Astrocyte (in vitro differentiated cells and primary cell): ENCODE results near the gene ABHD11. TPM values are rescaled to one million over a fixed set of nuclear protein-coding genes. Genes with fewer than 3 reads are reported as not detected.

Experiments used
- DNase-seq: peaks from one replicate; pipeline ENCODE4 v3.0.0-alpha.2; 2010; ENCODE audit warnings: low read depth
- FAIRE-seq: peaks from 2 replicates; lab custom pipeline; 2011; peaks lifted over from hg19 to GRCh38; lab: Jason Lieb, UNC
- H2AFZ ChIP-seq: 2 replicates; pipeline ENCODE4 v1.6.0; 2012; ENCODE audit warnings: low read depth, low read length, inconsistent platforms
- H3K27ac ChIP-seq: 2 replicates; pipeline ENCODE4 v1.5.1; 2011; ENCODE audit warnings: low read depth, low read length, inconsistent platforms
- H3K27me3 ChIP-seq: 2 replicates; pipeline ENCODE4 v1.6.0; 2011; ENCODE audit warnings: low read length, inconsistent platforms; ENCODE audit not compliant: insufficient read depth
- H3K36me3 ChIP-seq: 2 replicates; pipeline ENCODE4 v1.5.1; 2011; ENCODE audit warnings: low read length, inconsistent platforms; ENCODE audit not compliant: insufficient read depth
- H3K4me1 ChIP-seq: 2 replicates; pipeline ENCODE4 v1.5.1; 2011; ENCODE audit warnings: low read length, inconsistent platforms; ENCODE audit not compliant: insufficient read depth
- H3K4me2 ChIP-seq: 2 replicates; pipeline ENCODE4 v1.6.0; 2012; ENCODE audit warnings: low read length, inconsistent platforms
- H3K4me3 ChIP-seq: 2 replicates; pipeline ENCODE4 v1.5.1; 2011; ENCODE audit warnings: low read depth, mild to moderate bottlenecking, low read length, inconsistent platforms; ENCODE audit not compliant: insufficient read depth
- H3K79me2 ChIP-seq: 2 replicates; pipeline ENCODE4 v1.6.0; 2012; ENCODE audit warnings: mild to moderate bottlenecking, low read length, inconsistent platforms; ENCODE audit not compliant: insufficient read depth
- H3K9ac ChIP-seq: 2 replicates; pipeline ENCODE4 v1.6.0; 2012; ENCODE audit warnings: mild to moderate bottlenecking, low read length, inconsistent platforms
- H3K9me3 ChIP-seq: 2 replicates; pipeline ENCODE4 v1.5.1; 2012; ENCODE audit warnings: low read depth, mild to moderate bottlenecking, low read length, inconsistent platforms; ENCODE audit not compliant: insufficient read depth
- H4K20me1 ChIP-seq: 2 replicates; pipeline ENCODE4 v1.6.0; 2012; ENCODE audit warnings: low read length, inconsistent platforms; ENCODE audit not compliant: insufficient read depth
- H3K27ac Mint-ChIP-seq: one replicate; pipeline ENCODE4 v1.8.0; 2021; ENCODE audit warnings: mild to moderate bottlenecking, mixed read lengths; ENCODE audit not compliant: unreplicated experiment
- H3K27me3 Mint-ChIP-seq: one replicate; pipeline ENCODE4 v1.8.0; 2021; ENCODE audit warnings: low read depth, mixed read lengths; ENCODE audit not compliant: unreplicated experiment
- H3K36me3 Mint-ChIP-seq: one replicate; pipeline ENCODE4 v1.8.0; 2021; ENCODE audit warnings: low read depth, mixed read lengths; ENCODE audit not compliant: unreplicated experiment
- H3K4me1 Mint-ChIP-seq: one replicate; pipeline ENCODE4 v1.8.0; 2021; ENCODE audit warnings: low read depth, mixed read lengths; ENCODE audit not compliant: unreplicated experiment
- H3K4me3 Mint-ChIP-seq: one replicate; pipeline ENCODE4 v1.8.0; 2021; ENCODE audit warnings: mild to moderate bottlenecking, moderate library complexity, mixed read lengths; ENCODE audit not compliant: unreplicated experiment
- H3K9me3 Mint-ChIP-seq: one replicate; pipeline ENCODE4 v1.8.0; 2021; ENCODE audit warnings: mild to moderate bottlenecking, mixed read lengths; ENCODE audit not compliant: unreplicated experiment
- CTCF ChIP-seq: IDR thresholded peaks from 2 replicates; pipeline ENCODE4 v1.5.1; 2011; ENCODE audit warnings: low read depth, mild to moderate bottlenecking, inconsistent platforms, low read length, moderate library complexity; ENCODE audit not compliant: insufficient read depth
- EZH2 ChIP-seq: IDR thresholded peaks from 2 replicates; pipeline ENCODE4 v1.6.1; 2012; ENCODE audit warnings: mild to moderate bottlenecking, low read length, inconsistent platforms; ENCODE audit not compliant: insufficient read depth
- total RNA-seq: library from RNA; stranded (reverse); gene quantifications from 2 replicates; pipeline ENCODE4 v1.2.1, GENCODE V29; 2021

The ABHD11 gene
- total RNA-seq, 1 donor from 2014 or later: 10.8 TPM

GRCh38 chr7:73770002-73770859, 31.6 kb upstream of the ABHD11 start, which contains the start of gene CLDN3:
Gene CLDN3 (minus strand): TSS chr7:73770270. CDS start chr7:73770049, 221 bp downstream.
- H3K36me3 Mint-ChIP-seq: peaks cover 5% of the 10 kb centered on the region
- Histone ChIP-seq H2AFZ (peak within 1 kb of the TSS; percentile 39), H3K9me3 (no peaks in the 10 kb centered on the region), H3K4me3 (peak within 1 kb of the TSS; percentile 39), H3K9ac (no peak within 1 kb of the TSS), H4K20me1 (peaks cover 4% of the 10 kb centered on the region), H3K4me2 (peak within 1 kb of the TSS; percentile 72), H3K36me3 (no peaks in the 10 kb centered on the region), H3K79me2 (no peaks in the 10 kb centered on the region), H3K27me3 (peaks cover 19% of the 10 kb centered on the region), H3K4me1 (no peaks in the 10 kb centered on the region), H3K27ac (no peak within 1 kb of the TSS)
- no peak for TF ChIP-seq CTCF
- TF ChIP-seq EZH2: no peak
- peaks cover 3% of the 10 kb centered on the region for H3K9me3 Mint-ChIP-seq
- H3K4me1 Mint-ChIP-seq: no peaks in the 10 kb centered on the region
- peaks cover 21% of the 10 kb centered on the region for H3K27me3 Mint-ChIP-seq
- no peak for FAIRE-seq
- H3K27ac Mint-ChIP-seq: no peak within 1 kb of the TSS
- H3K4me3 Mint-ChIP-seq: peak within 1 kb of the TSS; percentile 66
- DNase-seq: peak; percentile 8

GRCh38 chr7:73769481-73770001, 30.9 kb upstream of the ABHD11 start:
- H3K4me1 ChIP-seq: no peaks in the 10 kb centered on the region
- H3K4me3 ChIP-seq: no peak overlapping the region
- TF ChIP-seq EZH2 (peak; percentile 64), CTCF (no peak)
- Mint-ChIP-seq H3K36me3 (peaks cover 5% of the 10 kb centered on the region), H3K9me3 (peaks cover 3% of the 10 kb centered on the region), H3K4me1 (no peaks in the 10 kb centered on the region), H3K27me3 (peaks cover 21% of the 10 kb centered on the region), H3K27ac (no peak overlapping the region), H3K4me3 (no peak overlapping the region)
- H3K27me3 ChIP-seq: peaks cover 19% of the 10 kb centered on the region
- DNase-seq (no peak), FAIRE-seq (no peak)
- peaks cover 4% of the 10 kb centered on the region for H4K20me1 ChIP-seq
- no peaks in the 10 kb centered on the region for H3K9me3 ChIP-seq
- no peaks in the 10 kb centered on the region for H3K36me3 ChIP-seq
- H2AFZ ChIP-seq: peak overlapping the region; percentile 39
- H3K27ac ChIP-seq: no peak overlapping the region
- H3K9ac ChIP-seq: no peak overlapping the region
- H3K4me2 ChIP-seq: peak overlapping the region; percentile 72
- H3K79me2 ChIP-seq: no peaks in the 10 kb centered on the region
